ENCODE data around the gene EI24.

DNA sequence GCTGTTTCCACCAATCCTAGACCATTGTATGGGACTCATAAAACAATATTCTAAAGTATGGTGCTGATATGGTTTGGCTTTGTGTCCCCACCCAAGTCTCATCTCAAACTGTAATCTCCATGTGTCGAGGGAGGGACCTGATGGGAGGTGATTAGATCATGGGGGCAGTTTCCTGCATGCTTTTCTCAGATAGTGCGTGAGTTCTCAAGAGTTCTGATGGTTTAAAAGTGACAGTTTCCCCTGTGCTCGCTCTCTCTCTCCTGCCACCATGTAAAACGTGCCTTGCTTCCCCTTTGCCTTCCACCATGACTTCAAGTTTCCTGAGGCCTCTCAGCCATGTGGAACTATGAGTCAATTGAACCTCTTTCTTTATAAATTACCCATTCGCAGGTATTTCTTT, 44.0 kb upstream of the EI24 start:
- TF ChIP-seq, protein P1, sequence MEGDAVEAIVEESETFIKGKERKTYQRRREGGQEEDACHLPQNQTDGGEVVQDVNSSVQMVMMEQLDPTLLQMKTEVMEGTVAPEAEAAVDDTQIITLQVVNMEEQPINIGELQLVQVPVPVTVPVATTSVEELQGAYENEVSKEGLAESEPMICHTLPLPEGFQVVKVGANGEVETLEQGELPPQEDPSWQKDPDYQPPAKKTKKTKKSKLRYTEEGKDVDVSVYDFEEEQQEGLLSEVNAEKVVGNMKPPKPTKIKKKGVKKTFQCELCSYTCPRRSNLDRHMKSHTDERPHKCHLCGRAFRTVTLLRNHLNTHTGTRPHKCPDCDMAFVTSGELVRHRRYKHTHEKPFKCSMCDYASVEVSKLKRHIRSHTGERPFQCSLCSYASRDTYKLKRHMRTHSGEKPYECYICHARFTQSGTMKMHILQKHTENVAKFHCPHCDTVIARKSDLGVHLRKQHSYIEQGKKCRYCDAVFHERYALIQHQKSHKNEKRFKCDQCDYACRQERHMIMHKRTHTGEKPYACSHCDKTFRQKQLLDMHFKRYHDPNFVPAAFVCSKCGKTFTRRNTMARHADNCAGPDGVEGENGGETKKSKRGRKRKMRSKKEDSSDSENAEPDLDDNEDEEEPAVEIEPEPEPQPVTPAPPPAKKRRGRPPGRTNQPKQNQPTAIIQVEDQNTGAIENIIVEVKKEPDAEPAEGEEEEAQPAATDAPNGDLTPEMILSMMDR (IDR thresholded peaks at IDR 0.05): no peak
- TF ChIP-seq POLR2AphosphoS5 (IDR thresholded peaks at IDR 0.05) (no peak), POLR2A (IDR thresholded peaks at IDR 0.05) (no peak)
